Measurements from ENCODE around the gene MIOS.
"Not testable (repeated sequence)": the region's sequence is repeated elsewhere in the genome, so short reads cannot be mapped to it uniquely, and the experiment has no call there.

The MIOS gene

GRCh38 chr7:7651479-7651878 lies 84.8 kb downstream of the MIOS start:
- DNase-seq, result no peak

- DNase-seq, result no peak
Measured at GRCh38 chr7:7652798-7653540, 86.3 kb downstream of the MIOS start.

GRCh38 chr7:7653593-7654187 lies 87.0 kb downstream of the MIOS start:
- no peak for DNase-seq

DNA sequence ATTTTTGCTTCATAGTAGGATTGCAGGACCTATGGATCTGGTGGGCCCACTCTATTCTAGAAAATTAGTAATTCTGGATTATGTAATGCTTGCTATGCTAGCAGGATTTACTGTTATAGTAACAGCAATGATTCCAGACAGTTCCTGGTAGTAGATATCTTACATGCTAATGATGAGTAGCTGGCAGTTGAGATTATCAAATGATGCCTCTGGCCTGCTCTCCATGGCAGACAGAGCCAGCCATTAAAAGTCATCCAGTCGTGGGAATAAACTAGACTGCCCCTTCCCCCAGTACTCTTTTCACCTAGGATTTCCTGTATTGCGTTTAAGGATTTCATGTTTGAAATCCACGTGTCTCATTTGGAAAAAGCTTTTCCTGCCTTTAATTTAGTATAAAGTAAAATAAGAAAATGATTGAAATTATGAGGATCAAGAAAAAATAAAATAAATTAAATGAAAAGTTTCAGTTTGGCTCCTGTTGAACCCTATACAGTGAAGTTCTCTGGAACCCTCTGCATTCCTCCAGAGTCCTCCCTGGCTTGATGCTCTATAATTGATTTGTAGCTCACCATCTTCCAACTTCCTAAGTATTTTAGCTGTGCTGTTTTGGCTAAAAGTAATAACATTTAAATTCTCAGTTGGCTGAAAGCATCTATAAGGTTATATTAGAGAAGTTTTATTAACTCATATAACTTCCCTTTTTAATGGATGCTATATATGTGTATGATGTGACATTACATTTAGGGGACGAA lies 88.5 kb downstream of the MIOS start:
- DNase-seq, result no peak

DNA sequence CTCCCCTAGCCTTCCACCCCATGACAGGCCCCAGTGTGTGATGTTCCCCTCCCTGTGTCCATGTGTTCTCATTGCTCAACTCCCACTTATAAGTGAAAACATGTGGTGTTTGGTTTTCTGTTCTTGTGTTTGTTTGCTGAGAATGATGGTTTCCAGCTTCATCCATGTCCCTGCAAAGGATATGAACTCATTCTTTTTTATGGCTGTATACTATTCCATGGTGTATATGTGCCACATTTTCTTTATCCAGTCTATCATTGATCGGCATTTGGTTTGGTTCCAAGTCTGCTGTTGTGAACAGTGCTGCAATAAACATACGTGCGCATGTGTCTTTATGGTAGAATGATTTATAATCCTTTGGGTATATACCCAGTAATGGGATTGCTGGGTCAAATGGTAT lies 89.8 kb downstream of the MIOS start:
- not testable (repeated sequence) for DNase-seq
